ENCODE measurements around the gene PLXDC1.

The PLXDC1 gene

DNA sequence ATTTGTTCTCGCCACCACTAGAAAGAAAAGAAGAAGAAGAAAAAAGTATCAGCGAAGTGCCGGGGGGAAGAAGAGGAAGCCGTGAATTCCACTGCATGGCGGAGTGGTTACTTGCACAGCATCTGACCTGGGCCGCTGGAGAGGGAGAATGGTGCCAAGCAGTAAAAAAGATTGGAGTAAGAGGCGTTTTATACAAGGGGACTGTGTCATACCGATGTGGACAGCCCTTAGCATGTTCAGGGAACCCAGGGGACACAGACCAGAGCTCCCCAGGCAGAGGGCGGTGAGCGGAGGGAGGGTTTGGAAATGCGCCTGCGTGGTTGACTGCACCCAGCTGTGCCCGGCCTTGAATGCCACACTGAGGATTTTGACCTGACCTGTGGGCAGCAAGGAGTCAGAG is 52.8 kb downstream of the PLXDC1 start:
- FAIRE-seq = no peak
- TF ChIP-seq POLR2AphosphoS5 (IDR thresholded peaks at IDR 0.05; ENCODE audit: low read depth, low read length) (no peak), POLR2A (IDR thresholded peaks at IDR 0.05; ENCODE audit: low read depth, low read length) (no peak), POU2F2 (IDR thresholded peaks at IDR 0.05; ENCODE audit: low read depth, low read length) (no peak), SPI1 (IDR thresholded peaks at IDR 0.05; ENCODE audit: low read depth, low read length) (no peak), TAF1 (IDR thresholded peaks at IDR 0.05; ENCODE audit: low read depth, low read length) (no peak), PAX5 (IDR thresholded peaks at IDR 0.05; ENCODE audit: insufficient read depth, low read length, severe bottlenecking) (no peak)
- no peak for DNase-seq (ENCODE audit: insufficient read length, low spot score)

DNA sequence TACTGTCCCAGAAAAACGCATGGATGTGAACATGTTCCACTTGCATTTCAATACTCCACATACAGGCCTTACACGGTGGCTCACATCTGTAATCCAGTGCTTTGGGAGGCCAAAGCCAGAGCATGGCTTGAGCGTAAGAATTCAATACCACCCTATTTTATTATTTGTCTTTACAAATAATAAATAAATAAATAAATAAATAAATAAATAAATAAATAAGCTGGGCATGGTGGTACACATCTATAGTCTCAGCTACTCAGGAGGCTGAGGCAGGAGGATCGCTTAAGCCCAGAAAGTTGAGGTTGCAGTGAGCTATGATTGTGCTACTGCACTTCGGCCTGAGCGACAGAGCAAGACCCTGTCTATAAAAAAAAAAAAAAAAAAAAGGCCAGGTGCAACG is 53.9 kb downstream of the PLXDC1 start:
- no peak for FAIRE-seq
- TF ChIP-seq SPI1 (IDR thresholded peaks at IDR 0.05; ENCODE audit: low read depth, low read length) (no peak), PAX5 (IDR thresholded peaks at IDR 0.05; ENCODE audit: insufficient read depth, low read length, severe bottlenecking) (no peak), POU2F2 (IDR thresholded peaks at IDR 0.05; ENCODE audit: low read depth, low read length) (no peak), POLR2A (IDR thresholded peaks at IDR 0.05; ENCODE audit: low read depth, low read length) (no peak), TAF1 (IDR thresholded peaks at IDR 0.05; ENCODE audit: low read depth, low read length) (no peak), POLR2AphosphoS5 (IDR thresholded peaks at IDR 0.05; ENCODE audit: low read depth, low read length) (no peak)
- DNase-seq (ENCODE audit: insufficient read length, low spot score) = no peak

GRCh38 chr17:39097150-39097519 is 54.3 kb downstream of the PLXDC1 start:
- TF ChIP-seq TAF1 (IDR thresholded peaks at IDR 0.05; ENCODE audit: low read depth, low read length) = no peak
- TF ChIP-seq POLR2AphosphoS5 (IDR thresholded peaks at IDR 0.05; ENCODE audit: low read depth, low read length) = no peak
- TF ChIP-seq PAX5 (IDR thresholded peaks at IDR 0.05; ENCODE audit: insufficient read depth, low read length, severe bottlenecking) = no peak
- no peak for TF ChIP-seq SPI1 (IDR thresholded peaks at IDR 0.05; ENCODE audit: low read depth, low read length)
- no peak for TF ChIP-seq POU2F2 (IDR thresholded peaks at IDR 0.05; ENCODE audit: low read depth, low read length)
- no peak for TF ChIP-seq POLR2A (IDR thresholded peaks at IDR 0.05; ENCODE audit: low read depth, low read length)
- FAIRE-seq (peak; percentile 89), DNase-seq (ENCODE audit: insufficient read length, low spot score) (no peak)

GRCh38 chr17:39096508-39097149 is 54.8 kb downstream of the PLXDC1 start:
- DNase-seq (ENCODE audit: insufficient read length, low spot score) (no peak), FAIRE-seq (no peak)
- TF ChIP-seq PAX5 (IDR thresholded peaks at IDR 0.05; ENCODE audit: insufficient read depth, low read length, severe bottlenecking) (no peak), SPI1 (IDR thresholded peaks at IDR 0.05; ENCODE audit: low read depth, low read length) (no peak), POLR2A (IDR thresholded peaks at IDR 0.05; ENCODE audit: low read depth, low read length) (no peak), POLR2AphosphoS5 (IDR thresholded peaks at IDR 0.05; ENCODE audit: low read depth, low read length) (no peak), POU2F2 (IDR thresholded peaks at IDR 0.05; ENCODE audit: low read depth, low read length) (no peak), TAF1 (IDR thresholded peaks at IDR 0.05; ENCODE audit: low read depth, low read length) (no peak)

- TF ChIP-seq POU2F2 (IDR thresholded peaks at IDR 0.05; ENCODE audit: low read depth, low read length) = no peak
- no peak for TF ChIP-seq SPI1 (IDR thresholded peaks at IDR 0.05; ENCODE audit: low read depth, low read length)
- TF ChIP-seq POLR2AphosphoS5 (IDR thresholded peaks at IDR 0.05; ENCODE audit: low read depth, low read length) = no peak
- no peak for TF ChIP-seq POLR2A (IDR thresholded peaks at IDR 0.05; ENCODE audit: low read depth, low read length)
- TF ChIP-seq PAX5 (IDR thresholded peaks at IDR 0.05; ENCODE audit: insufficient read depth, low read length, severe bottlenecking) = no peak
- TF ChIP-seq TAF1 (IDR thresholded peaks at IDR 0.05; ENCODE audit: low read depth, low read length) = no peak
- DNase-seq (ENCODE audit: insufficient read length, low spot score) (no peak), FAIRE-seq (no peak)
Measured at GRCh38 chr17:39095309-39095686, 56.1 kb downstream of the PLXDC1 start.

DNA sequence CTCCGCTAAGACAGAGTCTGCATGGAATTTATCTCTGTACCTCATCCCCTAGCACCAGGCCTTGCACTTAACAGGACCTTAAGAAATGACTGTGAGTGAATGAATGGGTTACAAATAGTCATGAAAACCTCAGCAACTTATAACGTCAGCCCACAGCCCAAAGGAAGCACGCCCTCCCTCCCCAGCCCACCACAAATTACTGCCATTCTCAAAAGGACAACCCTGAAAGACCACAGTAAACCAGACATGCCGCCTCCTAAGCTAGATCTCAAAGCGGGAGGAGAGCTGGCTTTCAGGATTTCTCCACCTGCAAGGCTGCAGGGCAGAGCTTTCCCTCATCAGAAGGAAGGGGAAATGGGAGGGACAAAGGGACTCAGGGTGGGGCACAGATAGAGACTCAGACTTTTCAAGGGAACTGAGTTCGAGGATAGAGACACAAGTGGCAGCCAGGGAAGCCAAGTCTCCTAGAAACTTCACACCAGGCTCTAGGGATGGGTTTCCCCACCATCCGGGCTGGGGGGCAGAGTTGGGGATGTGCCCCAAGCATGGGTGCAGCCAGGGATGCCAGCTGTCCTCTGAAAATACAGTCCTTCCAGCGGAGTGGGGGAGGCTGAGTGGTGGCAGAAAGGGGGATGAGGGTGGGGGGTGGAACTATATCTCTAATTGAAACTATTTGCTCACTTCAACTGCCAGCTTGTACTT is 56.7 kb downstream of the PLXDC1 start:
- no peak for TF ChIP-seq POU2F2 (IDR thresholded peaks at IDR 0.05; ENCODE audit: low read depth, low read length)
- TF ChIP-seq TAF1 (IDR thresholded peaks at IDR 0.05; ENCODE audit: low read depth, low read length) = no peak
- no peak for TF ChIP-seq POLR2A (IDR thresholded peaks at IDR 0.05; ENCODE audit: low read depth, low read length)
- TF ChIP-seq SPI1 (IDR thresholded peaks at IDR 0.05; ENCODE audit: low read depth, low read length) = no peak
- no peak for TF ChIP-seq PAX5 (IDR thresholded peaks at IDR 0.05; ENCODE audit: insufficient read depth, low read length, severe bottlenecking)
- TF ChIP-seq POLR2AphosphoS5 (IDR thresholded peaks at IDR 0.05; ENCODE audit: low read depth, low read length) = no peak
- FAIRE-seq (peak; percentile 70), DNase-seq (ENCODE audit: insufficient read length, low spot score) (no peak)

DNA sequence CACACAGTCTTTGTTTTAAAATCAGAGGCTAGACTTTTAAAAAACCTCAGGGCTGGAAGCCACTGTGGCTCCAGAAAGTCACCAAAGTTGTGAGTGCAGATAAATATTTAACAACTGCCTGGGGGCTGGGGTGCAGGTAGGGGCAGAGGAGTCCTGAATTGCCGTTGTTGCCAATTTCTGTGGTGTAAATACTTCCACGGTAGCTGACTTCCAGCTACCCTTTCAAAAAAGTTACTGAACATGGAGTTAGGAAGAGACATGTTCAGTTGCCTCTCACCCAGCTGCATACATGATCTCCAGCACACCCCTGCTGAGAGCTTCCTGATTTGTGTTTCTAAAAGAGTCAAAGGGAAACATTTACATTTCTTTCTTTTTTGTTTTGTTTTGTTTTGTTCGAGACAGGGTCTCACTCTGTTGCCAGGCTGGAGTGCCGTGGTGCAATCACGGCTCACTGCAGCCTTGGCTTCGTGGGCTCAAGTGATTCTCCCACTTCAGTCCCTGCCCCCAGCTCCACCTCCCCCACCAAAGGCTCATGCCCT is 58.7 kb downstream of the PLXDC1 start:
- DNase-seq (ENCODE audit: insufficient read length, low spot score) = no peak
- TF ChIP-seq POLR2A (IDR thresholded peaks at IDR 0.05; ENCODE audit: low read depth, low read length) = no peak
- no peak for TF ChIP-seq SPI1 (IDR thresholded peaks at IDR 0.05; ENCODE audit: low read depth, low read length)
- TF ChIP-seq TAF1 (IDR thresholded peaks at IDR 0.05; ENCODE audit: low read depth, low read length) = no peak
- no peak for TF ChIP-seq POU2F2 (IDR thresholded peaks at IDR 0.05; ENCODE audit: low read depth, low read length)
- TF ChIP-seq POLR2AphosphoS5 (IDR thresholded peaks at IDR 0.05; ENCODE audit: low read depth, low read length) = no peak
- TF ChIP-seq PAX5 (IDR thresholded peaks at IDR 0.05; ENCODE audit: insufficient read depth, low read length, severe bottlenecking) = no peak
- FAIRE-seq = no peak

DNA sequence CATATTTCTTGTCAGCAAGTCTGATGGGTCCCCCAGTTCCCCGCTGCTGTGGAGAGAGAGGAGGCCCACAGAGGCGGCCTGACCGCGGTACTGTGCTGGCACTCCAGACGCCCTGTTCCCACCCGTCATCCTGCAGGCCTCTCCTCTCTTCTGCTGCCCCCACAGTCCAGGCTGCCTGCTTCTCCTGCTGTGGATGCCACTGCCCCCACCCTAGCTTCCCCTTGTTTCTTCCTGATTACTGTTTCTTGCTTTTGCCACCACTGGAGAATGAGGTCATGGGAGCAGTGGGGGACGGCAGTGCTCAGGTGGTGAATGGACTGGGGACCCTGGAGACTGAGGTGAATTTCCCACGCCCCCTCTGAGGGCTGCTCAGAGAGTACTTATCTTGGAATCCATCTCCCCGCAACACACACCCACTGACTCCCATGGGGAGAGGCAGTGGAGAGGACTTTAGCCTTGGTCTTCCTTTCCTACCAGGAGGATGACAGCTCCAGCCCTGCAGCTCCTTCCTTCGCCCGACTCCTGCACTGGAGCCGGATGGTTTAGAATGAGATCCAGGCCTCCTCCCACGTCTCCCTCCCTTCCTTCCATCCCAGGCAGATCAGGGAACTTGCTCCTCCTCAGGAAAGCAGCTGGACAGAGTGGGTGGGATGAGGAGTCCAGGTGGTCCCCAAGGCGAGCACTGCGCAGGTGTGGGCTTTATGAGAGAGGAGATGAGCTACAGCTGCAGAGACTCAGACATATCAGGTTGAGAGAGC is 60.4 kb downstream of the PLXDC1 start:
- no peak for DNase-seq (ENCODE audit: insufficient read length, low spot score)
- no peak for TF ChIP-seq SPI1 (IDR thresholded peaks at IDR 0.05; ENCODE audit: low read depth, low read length)
- no peak for TF ChIP-seq POU2F2 (IDR thresholded peaks at IDR 0.05; ENCODE audit: low read depth, low read length)
- no peak for TF ChIP-seq PAX5 (IDR thresholded peaks at IDR 0.05; ENCODE audit: insufficient read depth, low read length, severe bottlenecking)
- no peak for TF ChIP-seq POLR2AphosphoS5 (IDR thresholded peaks at IDR 0.05; ENCODE audit: low read depth, low read length)
- no peak for TF ChIP-seq POLR2A (IDR thresholded peaks at IDR 0.05; ENCODE audit: low read depth, low read length)
- TF ChIP-seq TAF1 (IDR thresholded peaks at IDR 0.05; ENCODE audit: low read depth, low read length) = no peak
- FAIRE-seq = no peak

GRCh38 chr17:39090400-39090799 is 61.0 kb downstream of the PLXDC1 start:
- DNase-seq (ENCODE audit: insufficient read length, low spot score) (no peak), FAIRE-seq (no peak)
- no peak for TF ChIP-seq PAX5 (IDR thresholded peaks at IDR 0.05; ENCODE audit: insufficient read depth, low read length, severe bottlenecking)
- no peak for TF ChIP-seq TAF1 (IDR thresholded peaks at IDR 0.05; ENCODE audit: low read depth, low read length)
- TF ChIP-seq POLR2A (IDR thresholded peaks at IDR 0.05; ENCODE audit: low read depth, low read length) = no peak
- no peak for TF ChIP-seq POLR2AphosphoS5 (IDR thresholded peaks at IDR 0.05; ENCODE audit: low read depth, low read length)
- no peak for TF ChIP-seq POU2F2 (IDR thresholded peaks at IDR 0.05; ENCODE audit: low read depth, low read length)
- no peak for TF ChIP-seq SPI1 (IDR thresholded peaks at IDR 0.05; ENCODE audit: low read depth, low read length)

Data from GM12891 (cell line).